MM.1S (cell line): ENCODE data around the gene DBF4B.

Experiments
- DNase-seq: peaks from one replicate; pipeline ENCODE4 v3.0.0-alpha.2; 2015
- H2AFZ ChIP-seq: fragments of 300-600 bp; sonication (generic); 2 replicates; pipeline ENCODE4 v1.6.0; 2016; ENCODE audit warnings: antibody characterized with exemption, low read length
- H3F3A ChIP-seq: fragments of 300-600 bp; sonication (generic); 2 replicates; pipeline ENCODE4 v1.6.1; 2016; ENCODE audit warnings: mild to moderate bottlenecking, antibody characterized with exemption, low read length, moderate library complexity, mixed read lengths; ENCODE audit not compliant: insufficient read depth
- H3K27ac ChIP-seq: fragments of 300-600 bp; sonication (generic); 2 replicates; pipeline ENCODE4 v1.5.1; 2016; ENCODE audit warnings: mild to moderate bottlenecking, low read length
- H3K27me3 ChIP-seq: fragments of 300-600 bp; sonication (generic); replicated peaks from 2 replicates; pipeline ENCODE4 v1.6.0; 2016; ENCODE audit warnings: low read length; ENCODE audit not compliant: insufficient read depth
- H3K36me3 ChIP-seq: fragments of 300-600 bp; sonication (generic); replicated peaks from 2 replicates; pipeline ENCODE4 v1.6.1; 2016; ENCODE audit warnings: mild to moderate bottlenecking, low read length, mixed read lengths; ENCODE audit not compliant: insufficient read depth
- H3K4me1 ChIP-seq: fragments of 300-600 bp; sonication (generic); 2 replicates; pipeline ENCODE4 v1.6.1; 2016; ENCODE audit warnings: low read length, mixed read lengths
- H3K4me2 ChIP-seq: fragments of 300-600 bp; sonication (generic); 2 replicates; pipeline ENCODE4 v1.6.0; 2016; ENCODE audit warnings: low read depth, low read length
- H3K4me3 ChIP-seq: fragments of 300-600 bp; sonication (generic); 2 replicates; pipeline ENCODE4 v1.5.1; 2016; ENCODE audit warnings: low read length, mixed read lengths
- H3K79me2 ChIP-seq: fragments of 300-600 bp; sonication (generic); 2 replicates; pipeline ENCODE4 v1.6.1; 2016; ENCODE audit warnings: mixed run types, low read length, mixed read lengths
- H3K9ac ChIP-seq: fragments of 300-600 bp; sonication (generic); 2 replicates; pipeline ENCODE4 v1.6.1; 2016; ENCODE audit warnings: low read length, mixed read lengths
- H3K9me2 ChIP-seq: fragments of 300-600 bp; sonication (generic); replicated peaks from 2 replicates; pipeline ENCODE4 v1.6.1; 2016; ENCODE audit warnings: mild to moderate bottlenecking, low read length, mixed read lengths; ENCODE audit not compliant: insufficient read depth
- H3K9me3 ChIP-seq: fragments of 300-600 bp; sonication (generic); replicated peaks from 2 replicates; pipeline ENCODE4 v1.6.1; 2016; ENCODE audit warnings: mild to moderate bottlenecking, low read length, mixed read lengths; ENCODE audit not compliant: insufficient read depth
- H4K20me1 ChIP-seq: fragments of 300-600 bp; sonication (generic); 2 replicates; pipeline ENCODE4 v1.6.1; 2016; ENCODE audit warnings: mild to moderate bottlenecking, low read length, moderate library complexity, mixed read lengths; ENCODE audit not compliant: insufficient read depth
- EZH2 ChIP-seq: fragments of 300-600 bp; sonication (generic); optimal IDR thresholded peaks from 2 replicates; pipeline ENCODE3; 2017; ENCODE audit warnings: low read depth, mild to moderate bottlenecking, antibody characterized with exemption, low read length, mixed read lengths
- EZH2phosphoT487 ChIP-seq: fragments of 300-600 bp; sonication (generic); IDR thresholded peaks from 2 replicates; pipeline ENCODE4 v1.6.1; 2018; ENCODE audit warnings: antibody characterized with exemption, low read length
- TF ChIP-seq, protein P1 (sequence below): fragments of 300-600 bp; sonication (generic); IDR thresholded peaks from 2 replicates; pipeline ENCODE4 v1.5.1; 2016; ENCODE audit warnings: antibody characterized with exemption, low read length, mixed read lengths

DBF4B gene

DNA sequence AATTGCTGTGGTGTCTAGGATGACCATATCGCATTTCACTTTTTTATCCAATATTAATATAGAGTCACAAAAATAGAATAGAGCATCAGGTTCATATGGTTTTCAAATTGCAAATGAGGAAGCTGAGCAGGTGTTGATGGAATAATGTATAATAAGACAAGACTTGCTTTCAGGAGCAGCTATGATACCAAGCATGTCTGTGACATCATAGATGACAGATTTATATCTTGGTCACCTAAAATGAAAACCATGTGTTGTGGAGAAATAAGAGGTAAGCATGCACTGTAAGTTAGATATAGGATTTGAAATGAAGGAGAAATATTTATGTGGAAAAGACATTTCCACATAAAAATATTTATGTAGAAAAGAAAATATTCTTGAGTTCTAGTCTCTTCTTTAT lies 43.6 kb upstream of the DBF4B start:
- no peaks in the 10 kb centered on the region for H3K9me3 ChIP-seq

DNA sequence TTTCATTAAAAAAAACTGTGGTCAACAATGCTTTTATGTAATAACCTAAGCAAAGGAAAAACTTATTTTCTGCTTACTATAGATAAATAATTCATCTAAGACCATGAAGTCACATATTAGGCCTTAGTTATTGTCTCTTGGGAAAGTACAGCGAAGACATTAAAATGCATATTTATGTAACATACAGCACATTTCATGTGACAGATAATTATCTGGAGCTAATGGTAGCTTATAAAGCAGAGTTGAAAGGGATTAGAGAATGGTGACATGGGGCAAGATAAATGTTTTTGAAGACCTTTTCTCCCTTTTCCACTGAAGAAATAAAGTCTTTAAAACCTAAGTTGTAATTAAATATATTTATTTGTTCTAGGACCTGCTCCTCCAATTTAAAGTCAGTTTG lies 42.5 kb upstream of the DBF4B start:
- no peaks in the 10 kb centered on the region for H3K27me3 ChIP-seq

More for the DNA sequence above, 43.6 kb upstream of the DBF4B start:
- DNase-seq: no peak
- Histone ChIP-seq H3K4me2 (no peak overlapping the region), H3K79me2 (no peaks in the 10 kb centered on the region), H3K4me1 (no peaks in the 10 kb centered on the region), H3K36me3 (no peaks in the 10 kb centered on the region), H3K27me3 (no peaks in the 10 kb centered on the region; the same call in 1 of the 2 replicates), H3K4me3 (no peak overlapping the region), H2AFZ (no peak overlapping the region), H3K9me2 (no peaks in the 10 kb centered on the region), H3K27ac (no peak overlapping the region), H3K9ac (no peak overlapping the region), H3F3A (no peaks in the 10 kb centered on the region), H4K20me1 (no peaks in the 10 kb centered on the region)
- TF ChIP-seq, protein P1, sequence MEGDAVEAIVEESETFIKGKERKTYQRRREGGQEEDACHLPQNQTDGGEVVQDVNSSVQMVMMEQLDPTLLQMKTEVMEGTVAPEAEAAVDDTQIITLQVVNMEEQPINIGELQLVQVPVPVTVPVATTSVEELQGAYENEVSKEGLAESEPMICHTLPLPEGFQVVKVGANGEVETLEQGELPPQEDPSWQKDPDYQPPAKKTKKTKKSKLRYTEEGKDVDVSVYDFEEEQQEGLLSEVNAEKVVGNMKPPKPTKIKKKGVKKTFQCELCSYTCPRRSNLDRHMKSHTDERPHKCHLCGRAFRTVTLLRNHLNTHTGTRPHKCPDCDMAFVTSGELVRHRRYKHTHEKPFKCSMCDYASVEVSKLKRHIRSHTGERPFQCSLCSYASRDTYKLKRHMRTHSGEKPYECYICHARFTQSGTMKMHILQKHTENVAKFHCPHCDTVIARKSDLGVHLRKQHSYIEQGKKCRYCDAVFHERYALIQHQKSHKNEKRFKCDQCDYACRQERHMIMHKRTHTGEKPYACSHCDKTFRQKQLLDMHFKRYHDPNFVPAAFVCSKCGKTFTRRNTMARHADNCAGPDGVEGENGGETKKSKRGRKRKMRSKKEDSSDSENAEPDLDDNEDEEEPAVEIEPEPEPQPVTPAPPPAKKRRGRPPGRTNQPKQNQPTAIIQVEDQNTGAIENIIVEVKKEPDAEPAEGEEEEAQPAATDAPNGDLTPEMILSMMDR: no peak
- TF ChIP-seq EZH2phosphoT487 (no peak), EZH2 (no peak)

DNA sequence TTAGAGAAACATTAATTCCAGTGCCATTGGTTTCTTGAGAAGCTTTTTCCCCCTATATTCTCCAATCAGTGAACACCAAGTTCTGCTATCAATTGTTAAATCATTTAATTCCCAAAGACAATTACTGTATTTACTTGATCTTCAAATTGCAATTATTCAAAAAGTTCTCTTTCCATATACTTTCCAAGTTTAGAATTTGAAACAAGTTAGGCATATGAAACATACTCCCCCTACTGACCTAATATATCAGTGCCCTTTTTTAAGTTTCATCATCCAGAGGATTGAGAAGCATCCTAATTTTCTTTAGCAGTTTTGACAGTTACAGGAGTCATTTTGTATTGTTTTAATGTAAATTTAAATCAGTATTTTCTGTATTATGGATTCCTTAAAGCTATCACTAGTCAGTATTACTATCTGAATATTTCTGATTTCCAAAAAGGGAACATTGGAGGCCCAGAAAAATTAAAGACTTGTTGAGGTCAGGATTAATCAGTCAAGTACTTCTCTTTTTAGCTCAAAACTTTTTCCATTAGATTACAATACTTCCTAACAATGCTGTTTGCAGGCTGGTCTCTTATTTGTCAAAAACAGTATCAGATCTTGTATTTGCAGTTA lies 35.9 kb upstream of the DBF4B start:
- no peak for DNase-seq
- Histone ChIP-seq H3K4me3 (no peak overlapping the region), H3F3A (no peaks in the 10 kb centered on the region)

More for the DNA sequence above, 42.5 kb upstream of the DBF4B start:
- Histone ChIP-seq H3K4me3 (no peak overlapping the region), H3K4me2 (no peak overlapping the region), H3K9ac (no peak overlapping the region), H3K9me2 (no peaks in the 10 kb centered on the region), H3K9me3 (no peaks in the 10 kb centered on the region), H3K79me2 (no peaks in the 10 kb centered on the region), H3K27ac (no peak overlapping the region), H3F3A (no peaks in the 10 kb centered on the region), H3K4me1 (no peaks in the 10 kb centered on the region), H3K36me3 (no peaks in the 10 kb centered on the region), H4K20me1 (no peaks in the 10 kb centered on the region), H2AFZ (no peak overlapping the region)
- TF ChIP-seq, protein P1: no peak
- no peak for TF ChIP-seq EZH2
- no peak for TF ChIP-seq EZH2phosphoT487
- DNase-seq: no peak

More for the DNA sequence above, 35.9 kb upstream of the DBF4B start:
- H3K9ac ChIP-seq: no peak overlapping the region
- H3K36me3 ChIP-seq: no peaks in the 10 kb centered on the region
- no peaks in the 10 kb centered on the region for H4K20me1 ChIP-seq
- no peaks in the 10 kb centered on the region for H3K27me3 ChIP-seq
- H3K27ac ChIP-seq: no peak overlapping the region
- no peaks in the 10 kb centered on the region for H3K4me1 ChIP-seq
- no peak overlapping the region for H3K4me2 ChIP-seq
- H3K9me2 ChIP-seq: no peaks in the 10 kb centered on the region
- H3K9me3 ChIP-seq: no peaks in the 10 kb centered on the region
- TF ChIP-seq EZH2: no peak
- TF ChIP-seq, protein P1: peak; percentile 62
- no peak for TF ChIP-seq EZH2phosphoT487
- H2AFZ ChIP-seq: no peak overlapping the region
- H3K79me2 ChIP-seq: no peaks in the 10 kb centered on the region
